ENCODE data around the gene LRRC28.

- TF ChIP-seq CTCF (conservative IDR thresholded peaks at IDR 0.05; ENCODE audit: low read depth, low read length) (no peak), EZH2 (IDR thresholded peaks at IDR 0.05; ENCODE audit: borderline replicate concordance, low read depth, low read length, poor library complexity, severe bottlenecking) (no peak)
Measured at GRCh38 chr15:99344639-99345038, 93.4 kb downstream of the LRRC28 start.
